GM12878 (cell line): Measurements from ENCODE around the gene SH2B3. TPM values are rescaled to one million over a fixed set of nuclear protein-coding genes. Genes with fewer than 3 reads are reported as not detected.

Source experiments
- ATAC-seq: fragments of 200-7000 bp; cut with Tn5 transposase; 3 replicates; pipeline ENCODE4 v1.9.1; 2020; ENCODE audit warnings: mild to moderate bottlenecking, moderate library complexity
- BruUV-seq: library from RNA; stranded (reverse); fragments of 400-500 nt; replicated peaks from 2 replicates; lab custom pipeline; 2021; lab: Mats Ljungman, UMichigan
- CTCF ChIA-PET: fragments of 300-600 bp; sonication (Branson Sonifier 250); formaldehyde crosslinking; extraction: SDS; loops from one replicate; lab custom pipeline; 2021; ENCODE audit warnings: inconsistent platforms; lab: Yijun Ruan, JAX
- POLR2A ChIA-PET: fragments of 350-600 bp; formaldehyde crosslinking; extraction: SDS; loops from one replicate; lab custom pipeline; 2021; ENCODE audit warnings: inconsistent platforms; lab: Charles Lee
- RAD21 ChIA-PET: fragments of 300-600 bp; sonication (Branson Sonifier 250); formaldehyde crosslinking; loops from one replicate; lab custom pipeline; 2023; ENCODE audit warnings: antibody characterized with exemption; ENCODE audit not compliant: unreplicated experiment; lab: Charles Lee
- SMC1A ChIA-PET: fragments of 300-600 bp; sonication (Branson Sonifier 250); formaldehyde crosslinking; loops from one replicate; lab custom pipeline; 2023; ENCODE audit not compliant: unreplicated experiment, uncharacterized antibody; lab: Charles Lee
- DNase-seq: peaks from one replicate; pipeline ENCODE4 v3.0.0-alpha.2; 2011; ENCODE audit warnings: low read depth, low spot score
- FAIRE-seq: peaks from 3 replicates; lab custom pipeline; 2011; peaks lifted over from hg19 to GRCh38; lab: Jason Lieb, UNC
- H2AFZ ChIP-seq: 2 replicates; pipeline ENCODE4 v1.6.0; 2011; ENCODE audit warnings: low read depth, low read length, control low read depth; ENCODE audit not compliant: control insufficient read depth
- H3K27ac ChIP-seq: 2 replicates; pipeline ENCODE4 v1.5.1; 2011; ENCODE audit warnings: control low read depth; ENCODE audit not compliant: control insufficient read depth, insufficient read depth
- H3K27me3 ChIP-seq, 2 experiments: replicated peaks in 1 of 2; 2 replicates each; pipeline versions ENCODE4 v1.6.0 to v1.6.1; 2011; ENCODE audit warnings: low read length in 1 of 2; ENCODE audit not compliant: control insufficient read depth in 2 of 2, insufficient read depth in 2 of 2
- H3K36me3 ChIP-seq, 2 experiments: 2 replicates each; pipeline ENCODE4 v1.5.1; 2011; ENCODE audit warnings: low read length in 1 of 2; ENCODE audit not compliant: control insufficient read depth in 2 of 2, insufficient read depth in 2 of 2
- H3K4me1 ChIP-seq: 2 replicates; pipeline ENCODE4 v1.6.1; 2011; ENCODE audit warnings: mild to moderate bottlenecking, low read length, moderate library complexity, mixed read lengths; ENCODE audit not compliant: control insufficient read depth, insufficient read depth
- H3K4me2 ChIP-seq: 2 replicates; pipeline ENCODE4 v1.6.0; 2011; ENCODE audit warnings: control low read depth; ENCODE audit not compliant: control insufficient read depth, insufficient read depth
- H3K4me3 ChIP-seq: fragments of 200-600 bp; sonication (generic); 2 replicates; pipeline ENCODE4 v1.5.1; 2016
- H3K79me2 ChIP-seq: 2 replicates; pipeline ENCODE4 v1.6.0; 2011; ENCODE audit warnings: low read length; ENCODE audit not compliant: control insufficient read depth, insufficient read depth
- H3K9ac ChIP-seq: 2 replicates; pipeline ENCODE4 v1.8.0; 2011; ENCODE audit warnings: low read length, control low read depth, mixed read lengths; ENCODE audit not compliant: control insufficient read depth, insufficient read depth
- H3K9me3 ChIP-seq: replicated peaks from 3 replicates; pipeline ENCODE4 v1.5.1; 2011; ENCODE audit warnings: mild to moderate bottlenecking, low read length; ENCODE audit not compliant: control insufficient read depth, insufficient read depth
- H4K20me1 ChIP-seq: 2 replicates; pipeline ENCODE4 v1.6.0; 2011; ENCODE audit not compliant: control insufficient read depth, insufficient read depth
- ATF2 ChIP-seq: IDR thresholded peaks from 2 replicates; pipeline ENCODE4 v1.6.1; 2012; ENCODE audit warnings: low read length, inconsistent platforms
- CHD2 ChIP-seq: IDR thresholded peaks from 2 replicates; pipeline ENCODE4 v1.6.1; 2011; ENCODE audit warnings: low read depth, low read length, improper control_type of control experiment, borderline replicate concordance
- CREM ChIP-seq: IDR thresholded peaks from 2 replicates; pipeline ENCODE4 v1.6.1; 2014; ENCODE audit warnings: antibody characterized with exemption, low read depth
- DPF2 ChIP-seq: fragments of 450-650 bp; IDR thresholded peaks from 2 replicates; pipeline ENCODE4 v1.6.1; 2017; ENCODE audit warnings: mild to moderate bottlenecking
- EGR1 ChIP-seq, 2 experiments: IDR thresholded peaks; 1 replicate in 1 of 2; 2 replicates in 1 of 2; pipeline ENCODE4 v1.6.1; 2011 to 2012; ENCODE audit warnings: low read depth in 2 of 2, low read length in 2 of 2, borderline replicate concordance in 1 of 2, mild to moderate bottlenecking in 1 of 2, moderate library complexity in 1 of 2
- FOXM1 ChIP-seq: IDR thresholded peaks from 2 replicates; pipeline ENCODE4 v1.6.1; 2012; ENCODE audit warnings: low read depth, mild to moderate bottlenecking, inconsistent platforms, low read length, moderate library complexity
- HCFC1 ChIP-seq: fragments of 150-350 bp; IDR thresholded peaks from 2 replicates; pipeline ENCODE4 v1.6.1; 2014; ENCODE audit warnings: low read length
- HDAC2 ChIP-seq: fragments of 200-600 bp; sonication (generic); IDR thresholded peaks from 2 replicates; pipeline ENCODE4 v1.6.1; 2017
- MAX ChIP-seq: IDR thresholded peaks from 2 replicates; pipeline ENCODE4 v1.6.1; 2012; ENCODE audit warnings: low read depth, low read length, improper control_type of control experiment
- MTA3 ChIP-seq: IDR thresholded peaks from 2 replicates; pipeline ENCODE4 v1.6.1; 2012; ENCODE audit warnings: low read length, inconsistent platforms, borderline replicate concordance
- NFXL1 ChIP-seq: fragments of 450-650 bp; IDR thresholded peaks from 2 replicates; pipeline ENCODE4 v1.6.1; 2017; ENCODE audit warnings: antibody characterized with exemption, mild to moderate bottlenecking, borderline replicate concordance
- PML ChIP-seq: IDR thresholded peaks from 2 replicates; pipeline ENCODE4 v1.6.1; 2012; ENCODE audit warnings: low read length, inconsistent platforms
- SIX5 ChIP-seq: IDR thresholded peaks from 2 replicates; pipeline ENCODE4 v1.6.1; 2011; ENCODE audit warnings: mild to moderate bottlenecking, low read depth, low read length, moderate library complexity; ENCODE audit not compliant: severe bottlenecking
- SMARCA5 ChIP-seq: fragments of 450-650 bp; IDR thresholded peaks from 2 replicates; pipeline ENCODE4 v1.6.1; 2017; ENCODE audit warnings: mild to moderate bottlenecking
- SMC3 ChIP-seq: IDR thresholded peaks from 2 replicates; pipeline ENCODE4 v1.6.1; 2011; ENCODE audit warnings: low read length, improper control_type of control experiment, borderline replicate concordance
- TCF3 ChIP-seq: IDR thresholded peaks from 2 replicates; pipeline ENCODE4 v1.6.1; 2012; ENCODE audit warnings: low read depth, mild to moderate bottlenecking, low read length, borderline replicate concordance; ENCODE audit not compliant: insufficient read depth
- ZNF384 ChIP-seq: IDR thresholded peaks from 2 replicates; pipeline ENCODE4 v1.6.1; 2012; ENCODE audit warnings: low read depth, mild to moderate bottlenecking, low read length, improper control_type of control experiment, borderline replicate concordance
- WGBS: methylation state at CpG from one replicate; pipeline ENCODE4 v1.1.6; 2016; ENCODE audit warnings: low lambda C conversion rate; ENCODE audit not compliant: insufficient replicate concordance, insufficient coverage; ENCODE audit errors: missing lambda C conversion rate; 5-methylcytosine and 5-hydroxymethylcytosine counted together
- in situ Hi-C: fragments of 300-500 bp; cut with MboI; formaldehyde crosslinking; loops from 9 replicates; pipeline ENCODE4 v1.14.3; 2018; ENCODE audit warnings: mixed read lengths
- intact Hi-C: fragments of 100-400 bp; cut with micrococcal nuclease; formaldehyde crosslinking; loops from one replicate; pipeline ENCODE4 v1.14.2; 2022; ENCODE audit not compliant: unreplicated experiment
- polyA plus RNA-seq, 11 experiments: library from polyadenylated mRNA; depleted of rRNA in 4 of 11; unstranded in 6 of 11; stranded (reverse) in 5 of 11; fragments of >200 nt; fragmentation: Nextera tagmentation in 4 of 11; fragmentation: Illumina TruSeq in 1 of 11; extraction: Ambion mirVana in 4 of 11; extraction: Trizol in 1 of 11; gene quantifications; 1 replicate in 1 of 11; 2 replicates in 10 of 11; pipeline versions ENCODE4 v1.2.1 to v1.2.3, GENCODE V29; 2011 to 2016; ENCODE audit warnings: inconsistent platforms in 2 of 11, missing spikeins in 2 of 11, low read depth in 1 of 11
- total RNA-seq, 4 experiments: library from RNA; depleted of rRNA in 3 of 4; stranded (reverse); fragments of >200 nt in 3 of 4; fragmentation: Illumina TruSeq in 1 of 4; extraction: Trizol in 1 of 4; gene quantifications; 2 replicates each; pipeline versions ENCODE4 v1.2.1 to v1.2.3, GENCODE V29; 2013 to 2021

SH2B3 gene
- total and polyA plus RNA-seq, 10 of the 15 experiments (the other 5 are each of a cell fraction or from before 2014, with no cell fraction given) = 5.8 to 46.4 (median 23.3) TPM

- in situ Hi-C loops (no loop called here), intact Hi-C loops (no loop called here)
- RAD21 ChIA-PET = no interaction called here
- Histone ChIP-seq H3K27me3 (no peaks in the 10 kb centered on the region), H3K79me2 (peaks cover 74% of the 10 kb centered on the region), H3K36me3 (peaks cover 10 to 19% of the 10 kb centered on the region in 2 experiments), H4K20me1 (peaks cover 19% of the 10 kb centered on the region), H3K4me2 (no peak overlapping the region), H3K9ac (no peak overlapping the region), H3K27ac (no peak overlapping the region), H3K4me1 (peaks cover 33% of the 10 kb centered on the region), H2AFZ (no peak overlapping the region), H3K9me3 (no peaks in the 10 kb centered on the region), H3K4me3 (no peak overlapping the region)
- SMC1A ChIA-PET = interaction anchor here (2.2 to 5.6 kb wide), 2 partner anchors 14 to 37 kb away, joined by 8 to 57 read pairs; no protein-coding TSS in a partner anchor
- ATAC-seq (no peak), DNase-seq (no peak), FAIRE-seq (no peak)
- POLR2A ChIA-PET = interaction anchor here (13.2 kb wide), 1 partner anchor 16 kb away, joined by 188 read pairs; no protein-coding TSS in a partner anchor
- no TSS peak for BruUV-seq
- TF ChIP-seq SMARCA5 (peak; percentile 60; the same call in 1 of the 2 replicates), CREM (no peak), DPF2 (0 out of 2 replicates have a peak, but pooled peaks have one; percentile 14), HDAC2 (no peak)
- WGBS = 87% methylated on average over 7 of the region's 7 CpGs
- CTCF ChIA-PET = interaction anchor here (27.0 kb wide), 1 partner anchor 36 kb away, joined by 1117 read pairs; no protein-coding TSS in a partner anchor
These were observed 9.1 kb downstream of the SH2B3 start for GRCh38 chr12:111414711-111415252.

- 96% methylated on average over 2 of the region's 2 CpGs for WGBS
- peaks cover 13 to 28% of the 10 kb centered on the region in 2 experiments for H3K36me3 ChIP-seq
- CTCF ChIA-PET = interaction anchor here (1.2 kb wide), 1 partner anchor 35 kb away, joined by 3 read pairs; no protein-coding TSS in a partner anchor
- no peak for TF ChIP-seq TCF3
- TF ChIP-seq HCFC1 = no peak
- no peak for TF ChIP-seq CHD2
- no peak for TF ChIP-seq MAX
- TF ChIP-seq FOXM1 = no peak
- TF ChIP-seq NFXL1 = no peak
- no peak for TF ChIP-seq ZNF384
- no peak for TF ChIP-seq MTA3
- TF ChIP-seq SIX5 = no peak
- no peak for TF ChIP-seq EGR1 (IDR thresholded peaks at IDR 0.05; ENCODE audit: borderline replicate concordance in 1 of 2, low read depth in 2 of 2, low read length in 2 of 2)
- no peak for TF ChIP-seq SMC3
- TF ChIP-seq PML = no peak
- TF ChIP-seq ATF2 = no peak
These were observed 11.6 kb downstream of the SH2B3 start for GRCh38 chr12:111417290-111417689.

More at GRCh38 chr12:111417290-111417689, 11.6 kb downstream of the SH2B3 start:
- Histone ChIP-seq H3K9ac (no peak overlapping the region), H3K4me3 (no peak overlapping the region), H3K4me1 (peaks cover 9% of the 10 kb centered on the region), H2AFZ (no peak overlapping the region), H3K27me3 (no peaks in the 10 kb centered on the region), H3K27ac (no peak overlapping the region), H3K79me2 (peaks cover 63% of the 10 kb centered on the region), H3K4me2 (no peak overlapping the region), H4K20me1 (peaks cover 15% of the 10 kb centered on the region), H3K9me3 (no peaks in the 10 kb centered on the region)
- POLR2A ChIA-PET = no interaction called here
- FAIRE-seq (no peak), ATAC-seq (no peak), DNase-seq (no peak)
- intact Hi-C loops = no loop called here
- RAD21 ChIA-PET = no interaction called here
- no TSS peak for BruUV-seq
- SMC1A ChIA-PET = no interaction called here
- in situ Hi-C loops = no loop called here
